HCT116 (cell line): ENCODE measurements around the gene ZSCAN26. TPM values are rescaled to one million over a fixed set of nuclear protein-coding genes. Genes with fewer than 3 reads are reported as not detected.

Experiments used
- ATAC-seq: fragments of 200-7000 bp; cut with Tn5 transposase; 2 replicates; pipeline ENCODE4 v1.9.1; 2020; ENCODE audit warnings: mild to moderate bottlenecking, moderate library complexity
- BruUV-seq: library from RNA; stranded (reverse); fragments of 400-500 nt; replicated peaks from 2 replicates; lab custom pipeline; 2021; lab: Mats Ljungman, UMichigan
- CTCF ChIA-PET: fragments of 300-600 bp; sonication (Branson Sonifier 250); formaldehyde crosslinking; loops from one replicate; lab custom pipeline; 2021; ENCODE audit warnings: antibody characterized with exemption; lab: Charles Lee
- POLR2A ChIA-PET: fragments of 300-600, 350-600 bp; sonication (Branson Sonifier 250); formaldehyde crosslinking; loops from one replicate; lab custom pipeline; 2021; ENCODE audit warnings: antibody characterized with exemption; lab: Charles Lee
- RAD21 ChIA-PET, 2 experiments: fragments of 300-600 bp; sonication (Branson Sonifier 250); formaldehyde crosslinking; loops; one replicate each; lab custom pipeline; 2023; ENCODE audit warnings: low total read pairs in 2 of 2; ENCODE audit not compliant: uncharacterized antibody in 2 of 2, unreplicated experiment in 2 of 2, low non-redundant PET in 1 of 2; lab: Charles Lee
- DNase-seq: peaks from one replicate; pipeline ENCODE4 v3.0.0-alpha.2; 2010; ENCODE audit warnings: low read depth, low spot score
- H2AFZ ChIP-seq: fragments of 200-600 bp; shearing (Covaris generic), sonication (generic); 2 replicates; pipeline ENCODE4 v1.6.1; 2017; ENCODE audit warnings: low read depth, mixed run types, mixed read lengths, antibody characterized with exemption, low read length; ENCODE audit not compliant: poor library complexity, severe bottlenecking
- H3K27ac ChIP-seq: 2 replicates; pipeline ENCODE4 v1.5.1; 2012; ENCODE audit warnings: low read depth, low read length
- H3K27me3 ChIP-seq: fragments of 200-600 bp; sonication (generic); 2 replicates; pipeline ENCODE4 v1.6.1; 2016; ENCODE audit warnings: mixed run types, low read length, mixed read lengths; ENCODE audit not compliant: insufficient read depth
- H3K36me3 ChIP-seq, 2 experiments: fragments of 200-500 bp in 1 of 2; fragments of 200-600 bp in 1 of 2; sonication (Bioruptor generic) in 1 of 2; sonication (generic) in 1 of 2; 2 replicates each; pipeline versions ENCODE4 v1.5.1 to v1.6.1; 2014 to 2016; ENCODE audit warnings: low read length in 2 of 2, inconsistent platforms in 1 of 2, mixed read lengths in 1 of 2, mixed run types in 1 of 2; ENCODE audit not compliant: insufficient read depth in 2 of 2, control insufficient read depth in 1 of 2
- H3K4me1 ChIP-seq, 2 experiments: fragments of 200-600 bp in 1 of 2; sonication (generic) in 1 of 2; 2 replicates each; pipeline versions ENCODE4 v1.5.1 to v1.6.1; 2012 to 2017; ENCODE audit warnings: low read length in 2 of 2, inconsistent platforms in 1 of 2, mild to moderate bottlenecking in 1 of 2, mixed read lengths in 1 of 2, mixed run types in 1 of 2, moderate library complexity in 1 of 2; ENCODE audit not compliant: insufficient read depth in 2 of 2, control insufficient read depth in 1 of 2
- H3K4me2 ChIP-seq: fragments of 200-600 bp; sonication (generic); 2 replicates; pipeline ENCODE4 v1.6.1; 2017; ENCODE audit warnings: mixed run types, low read length, mixed read lengths
- H3K4me3 ChIP-seq, 2 experiments: fragments of 200-600 bp in 1 of 2; sonication (generic) in 1 of 2; replicated peaks in 1 of 2; 2 replicates each; pipeline ENCODE4 v1.5.1; 2011 to 2016; ENCODE audit warnings: low read length in 2 of 2, control low read depth in 1 of 2, low read depth in 1 of 2, mild to moderate bottlenecking in 1 of 2, mixed read lengths in 1 of 2, mixed run types in 1 of 2
- H3K79me2 ChIP-seq: fragments of 200-600 bp; sonication (generic); 2 replicates; pipeline ENCODE4 v1.6.1; 2017; ENCODE audit warnings: mild to moderate bottlenecking, mixed run types, low read length, moderate library complexity, mixed read lengths; ENCODE audit not compliant: insufficient read depth
- H3K9ac ChIP-seq: fragments of 200-600 bp; sonication (generic); 2 replicates; pipeline ENCODE4 v1.6.1; 2016; ENCODE audit warnings: low read length, mixed read lengths
- H3K9me2 ChIP-seq: fragments of 200-600 bp; sonication (generic), shearing (Covaris generic); 2 replicates; pipeline ENCODE4 v1.6.1; 2017; ENCODE audit warnings: mixed run types, mild to moderate bottlenecking, moderate library complexity; ENCODE audit not compliant: insufficient read depth
- H3K9me3 ChIP-seq, 2 experiments: fragments of 200-500 bp in 1 of 2; fragments of 200-600 bp in 1 of 2; sonication (Bioruptor generic) in 1 of 2; sonication (generic) in 1 of 2; 2 replicates each; pipeline ENCODE4 v1.6.1; 2014 to 2017; ENCODE audit warnings: low read length in 2 of 2, mixed read lengths in 2 of 2, inconsistent platforms in 1 of 2, low read depth in 1 of 2, mild to moderate bottlenecking in 1 of 2, mixed run types in 1 of 2, moderate library complexity in 1 of 2; ENCODE audit not compliant: control insufficient read depth in 1 of 2, insufficient read depth in 1 of 2
- H4K20me1 ChIP-seq: fragments of 200-600 bp; sonication (generic), shearing (Covaris generic); 2 replicates; pipeline ENCODE4 v1.6.1; 2017; ENCODE audit warnings: mixed run types, mild to moderate bottlenecking, moderate library complexity; ENCODE audit not compliant: insufficient read depth
- ATF3 ChIP-seq: IDR thresholded peaks from 2 replicates; pipeline ENCODE4 v1.6.1; 2012
- CBX3 ChIP-seq: IDR thresholded peaks from 2 replicates; pipeline ENCODE4 v1.6.1; 2012; ENCODE audit warnings: low read depth
- CTCF ChIP-seq, 3 experiments: fragments of 200-600 bp in 1 of 3; sonication (generic) in 1 of 3; IDR thresholded peaks in 2 of 3; conservative IDR thresholded peaks in 1 of 3; 2 replicates each; pipeline ENCODE4 v1.5.1; 2012 to 2017; ENCODE audit warnings: low read depth in 2 of 3, low read length in 2 of 3, antibody characterized with exemption in 1 of 3, borderline replicate concordance in 1 of 3, control low read depth in 1 of 3, mild to moderate bottlenecking in 1 of 3, mixed read lengths in 1 of 3, mixed run types in 1 of 3, moderate library complexity in 1 of 3; ENCODE audit not compliant: insufficient read depth in 1 of 3
- EGR1 ChIP-seq: IDR thresholded peaks from 2 replicates; pipeline ENCODE4 v1.6.1; 2012; ENCODE audit warnings: low read depth
- ELF1 ChIP-seq: IDR thresholded peaks from 2 replicates; pipeline ENCODE4 v1.6.1; 2012; ENCODE audit warnings: low read depth, borderline replicate concordance
- EZH2 ChIP-seq: fragments of 200-600 bp; sonication (generic); IDR thresholded peaks from 2 replicates; pipeline ENCODE4 v1.6.1; 2017; ENCODE audit warnings: antibody characterized with exemption, mixed run types
- EZH2phosphoT487 ChIP-seq: fragments of 200-600 bp; IDR thresholded peaks from 2 replicates; pipeline ENCODE4 v1.6.1; 2018; ENCODE audit warnings: antibody characterized with exemption, borderline replicate concordance
- FOSL1 ChIP-seq: IDR thresholded peaks from 2 replicates; pipeline ENCODE4 v1.6.1; 2012; ENCODE audit warnings: low read depth
- POLR2A ChIP-seq: IDR thresholded peaks from 2 replicates; pipeline ENCODE4 v1.7.0; 2011; ENCODE audit warnings: borderline replicate concordance; ENCODE audit not compliant: insufficient read depth, insufficient read length; ENCODE audit errors: extremely low read depth
- POLR2AphosphoS5 ChIP-seq: IDR thresholded peaks from 2 replicates; pipeline ENCODE4 v1.6.1; 2011; ENCODE audit warnings: mild to moderate bottlenecking, low read depth, low read length, moderate library complexity
- RAD21 ChIP-seq: IDR thresholded peaks from 2 replicates; pipeline ENCODE4 v1.6.1; 2012; ENCODE audit warnings: low read depth, mild to moderate bottlenecking
- REST ChIP-seq: IDR thresholded peaks from 2 replicates; pipeline ENCODE4 v1.6.1; 2012; ENCODE audit warnings: low read depth
- SIN3A ChIP-seq: IDR thresholded peaks from 2 replicates; pipeline ENCODE4 v1.6.1; 2012; ENCODE audit warnings: low read depth
- SP1 ChIP-seq: IDR thresholded peaks from 2 replicates; pipeline ENCODE4 v1.6.1; 2012; ENCODE audit warnings: low read depth
- SRF ChIP-seq: IDR thresholded peaks from 2 replicates; pipeline ENCODE4 v1.6.1; 2012; ENCODE audit warnings: low read depth
- YY1 ChIP-seq: IDR thresholded peaks from 2 replicates; pipeline ENCODE4 v1.6.1; 2011; ENCODE audit warnings: low read length, low read depth, moderate library complexity, mild to moderate bottlenecking; ENCODE audit not compliant: insufficient replicate concordance; ENCODE audit errors: extremely low read depth
- ZFX ChIP-seq: fragments of 450-650 bp; IDR thresholded peaks from 2 replicates; pipeline ENCODE4 v1.6.1; 2017
- ZNF274 ChIP-seq: fragments of 200-500 bp; sonication (Bioruptor generic); IDR thresholded peaks from 2 replicates; pipeline ENCODE4 v1.6.1; 2014; ENCODE audit warnings: mild to moderate bottlenecking, low read depth, low read length, inconsistent platforms
- intact Hi-C: fragments of 100-400 bp; cut with micrococcal nuclease; formaldehyde crosslinking; loops from 2 replicates; pipeline ENCODE4 v1.10.0; 2022
- total RNA-seq: library from RNA; stranded (reverse); gene quantifications from one replicate; pipeline ENCODE4 v1.2.1, GENCODE V29; 2021; ENCODE audit not compliant: unreplicated experiment
- TF ChIP-seq, protein P1 (sequence below): IDR thresholded peaks from 2 replicates; pipeline ENCODE4 v1.6.1; 2011; ENCODE audit warnings: mild to moderate bottlenecking, low read length, moderate library complexity; ENCODE audit not compliant: insufficient replicate concordance; ENCODE audit errors: extremely low read depth

The ZSCAN26 gene
- total RNA-seq, 1 experiment from 2014 or later: 10.3 TPM

- Histone ChIP-seq H2AFZ (no peak overlapping the region), H3K79me2 (no peaks in the 10 kb centered on the region), H3K9ac (no peak overlapping the region), H3K4me3 (no peak overlapping the region), H3K4me2 (no peak overlapping the region), H3K27me3 (no peaks in the 10 kb centered on the region), H3K27ac (no peak overlapping the region), H3K4me1 (no peaks in the 10 kb centered on the region), H3K9me3 (no peaks in the 10 kb centered on the region), H3K9me2 (no peaks in the 10 kb centered on the region), H3K36me3 (no peaks in the 10 kb centered on the region)
- no TSS peak for BruUV-seq
- ATAC-seq (no peak), DNase-seq (no peak)
- ChIA-PET RAD21 (no interaction called here), POLR2A (no interaction called here)
- intact Hi-C loops: no loop called here
- TF ChIP-seq CBX3 (no peak), POLR2A (no peak), EZH2phosphoT487 (no peak), EZH2 (no peak), EGR1 (no peak), YY1 (no peak), SIN3A (no peak), REST (no peak), ZNF274 (no peak), RAD21 (no peak), ATF3 (no peak), SRF (no peak), POLR2AphosphoS5 (no peak), CTCF (IDR thresholded peaks at IDR 0.05 in 2 of 3, conservative IDR thresholded peaks at IDR 0.05 in 1 of 3; ENCODE audit: borderline replicate concordance in 1 of 3, insufficient read depth in 1 of 3, low read depth in 2 of 3, low read length in 2 of 3) (no peak), SP1 (no peak), ELF1 (no peak), ZFX (no peak), FOSL1 (no peak)
- TF ChIP-seq, protein P1, sequence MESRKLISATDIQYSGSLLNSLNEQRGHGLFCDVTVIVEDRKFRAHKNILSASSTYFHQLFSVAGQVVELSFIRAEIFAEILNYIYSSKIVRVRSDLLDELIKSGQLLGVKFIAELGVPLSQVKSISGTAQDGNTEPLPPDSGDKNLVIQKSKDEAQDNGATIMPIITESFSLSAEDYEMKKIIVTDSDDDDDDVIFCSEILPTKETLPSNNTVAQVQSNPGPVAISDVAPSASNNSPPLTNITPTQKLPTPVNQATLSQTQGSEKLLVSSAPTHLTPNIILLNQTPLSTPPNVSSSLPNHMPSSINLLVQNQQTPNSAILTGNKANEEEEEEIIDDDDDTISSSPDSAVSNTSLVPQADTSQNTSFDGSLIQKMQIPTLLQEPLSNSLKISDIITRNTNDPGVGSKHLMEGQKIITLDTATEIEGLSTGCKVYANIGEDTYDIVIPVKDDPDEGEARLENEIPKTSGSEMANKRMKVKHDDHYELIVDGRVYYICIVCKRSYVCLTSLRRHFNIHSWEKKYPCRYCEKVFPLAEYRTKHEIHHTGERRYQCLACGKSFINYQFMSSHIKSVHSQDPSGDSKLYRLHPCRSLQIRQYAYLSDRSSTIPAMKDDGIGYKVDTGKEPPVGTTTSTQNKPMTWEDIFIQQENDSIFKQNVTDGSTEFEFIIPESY: no peak
- TF ChIP-seq, all 23 proteins: peak for 0
- no peaks in the 10 kb centered on the region for H4K20me1 ChIP-seq
- CTCF ChIA-PET: no interaction called here
These were observed 46.0 kb downstream of the ZSCAN26 start for GRCh38 chr6:28312939-28313338.
